GM23248 (cell line): Measurements from ENCODE around the gene BRD3. TPM values are rescaled to one million over a fixed set of nuclear protein-coding genes. Genes with fewer than 3 reads are reported as not detected.

ENCODE experiments used
- DNase-seq: peaks from one replicate; pipeline ENCODE4 v3.0.0-alpha.2; 2015
- H2AFZ ChIP-seq: fragments of 200-600 bp; sonication (generic); 2 replicates; pipeline ENCODE4 v1.6.1; 2016; ENCODE audit warnings: antibody characterized with exemption
- H3F3A ChIP-seq: fragments of 200-600 bp; sonication (generic); 2 replicates; pipeline ENCODE4 v1.6.1; 2016; ENCODE audit warnings: mild to moderate bottlenecking, antibody characterized with exemption, mixed run types; ENCODE audit not compliant: insufficient read depth
- H3K27ac ChIP-seq: fragments of 200-600 bp; sonication (generic); 2 replicates; pipeline ENCODE4 v1.5.1; 2016; ENCODE audit warnings: mild to moderate bottlenecking
- H3K27me3 ChIP-seq: fragments of 200-600 bp; sonication (generic); replicated peaks from 2 replicates; pipeline ENCODE4 v1.6.1; 2016; ENCODE audit warnings: mild to moderate bottlenecking; ENCODE audit not compliant: insufficient read depth
- H3K36me3 ChIP-seq: fragments of 200-600 bp; sonication (generic); 2 replicates; pipeline ENCODE4 v1.6.1; 2016; ENCODE audit warnings: low read depth, mild to moderate bottlenecking
- H3K4me1 ChIP-seq: fragments of 200-600 bp; sonication (generic); 2 replicates; pipeline ENCODE4 v1.6.1; 2016; ENCODE audit warnings: mild to moderate bottlenecking; ENCODE audit not compliant: insufficient read depth
- H3K4me2 ChIP-seq: fragments of 200-600 bp; sonication (generic); one replicate; pipeline ENCODE4 v1.6.1; 2016; ENCODE audit warnings: mild to moderate bottlenecking; ENCODE audit not compliant: unreplicated experiment
- H3K4me3 ChIP-seq: fragments of 200-600 bp; sonication (generic); 2 replicates; pipeline ENCODE4 v1.5.1; 2016; ENCODE audit warnings: mild to moderate bottlenecking
- H3K79me2 ChIP-seq: fragments of 200-600 bp; sonication (generic); 2 replicates; pipeline ENCODE4 v1.6.1; 2016; ENCODE audit warnings: mild to moderate bottlenecking; ENCODE audit not compliant: insufficient read depth
- H3K9ac ChIP-seq: fragments of 200-600 bp; sonication (generic); 2 replicates; pipeline ENCODE4 v1.6.1; 2016; ENCODE audit warnings: mild to moderate bottlenecking
- H3K9me2 ChIP-seq: fragments of 200-600 bp; sonication (generic); 2 replicates; pipeline ENCODE4 v1.6.1; 2016; ENCODE audit warnings: mixed run types, mild to moderate bottlenecking, moderate library complexity; ENCODE audit not compliant: insufficient read depth
- H3K9me3 ChIP-seq: fragments of 200-600 bp; sonication (generic); one replicate; pipeline ENCODE4 v1.6.1; 2017; ENCODE audit warnings: low read depth
- H4K20me1 ChIP-seq: fragments of 200-600 bp; sonication (generic); 2 replicates; pipeline ENCODE4 v1.6.0; 2016; ENCODE audit not compliant: insufficient read depth
- EZH2 ChIP-seq: fragments of 200-600 bp; sonication (generic); IDR thresholded peaks from 2 replicates; pipeline ENCODE4 v1.6.1; 2018; ENCODE audit warnings: antibody characterized with exemption, mild to moderate bottlenecking; ENCODE audit not compliant: insufficient read depth, poor library complexity, severe bottlenecking
- EZH2phosphoT487 ChIP-seq: fragments of 200-600 bp; sonication (generic); IDR thresholded peaks from 2 replicates; pipeline ENCODE4 v1.6.1; 2018; ENCODE audit warnings: antibody characterized with exemption, moderate library complexity, mild to moderate bottlenecking, low read depth; ENCODE audit not compliant: insufficient read depth
- WGBS, 2 experiments: methylation state at CpG; one replicate each; pipeline ENCODE4 v1.1.6; 2015 to 2017; ENCODE audit warnings: low lambda C conversion rate in 2 of 2, low coverage in 1 of 2; ENCODE audit errors: missing lambda C conversion rate in 2 of 2; 5-methylcytosine and 5-hydroxymethylcytosine counted together
- in situ Hi-C: fragments of 300-500 bp; cut with MboI; formaldehyde crosslinking; loops from 2 replicates; pipeline ENCODE4 v1.15.0; 2020
- polyA plus RNA-seq: library from polyadenylated mRNA; unstranded; fragments of >200 nt; fragmentation: Nextera tagmentation; extraction: Ambion mirVana; gene quantifications from 2 replicates; pipeline ENCODE4 v1.2.1, GENCODE V29; 2016
- total RNA-seq: library from RNA; depleted of rRNA; stranded (reverse); fragments of >200 nt; shearing (Covaris generic); gene quantifications from 2 replicates; pipeline ENCODE4 v1.2.3, GENCODE V29; 2014

Gene BRD3
- total and polyA plus RNA-seq, 2 experiments from 2014 or later: 5.5 to 25.6 TPM

GRCh38 chr9:134005381-134005780 is 62.4 kb downstream of the BRD3 start:
- H3K4me2 ChIP-seq: no peak overlapping the region

GRCh38 chr9:134004881-134005280 is 62.9 kb downstream of the BRD3 start:
- DNase-seq: no peak
- Histone ChIP-seq H3K9ac (no peak overlapping the region), H3K36me3 (no peaks in the 10 kb centered on the region), H4K20me1 (no peaks in the 10 kb centered on the region), H3K79me2 (no peaks in the 10 kb centered on the region), H3K27ac (no peak overlapping the region), H3K27me3 (peaks cover 9% of the 10 kb centered on the region), H3K4me3 (no peak overlapping the region), H2AFZ (no peak overlapping the region), H3K9me2 (no peaks in the 10 kb centered on the region), H3K9me3 (no peaks in the 10 kb centered on the region), H3K4me1 (no peaks in the 10 kb centered on the region), H3K4me2 (no peak overlapping the region), H3F3A (no peaks in the 10 kb centered on the region)
- no peak for TF ChIP-seq EZH2
- no peak for TF ChIP-seq EZH2phosphoT487
- WGBS, 2 experiments: 71 to 76% methylated on average over 11 to 14 of the region's 14 CpGs
- in situ Hi-C loops: no loop called here

More at GRCh38 chr9:134005381-134005780, 62.4 kb downstream of the BRD3 start:
- no peak for DNase-seq
- Histone ChIP-seq H3K4me1 (no peaks in the 10 kb centered on the region), H3K9me2 (no peaks in the 10 kb centered on the region), H3K9me3 (no peaks in the 10 kb centered on the region), H3K79me2 (no peaks in the 10 kb centered on the region), H2AFZ (no peak overlapping the region), H3K27ac (no peak overlapping the region), H3K4me3 (no peak overlapping the region), H3K36me3 (no peaks in the 10 kb centered on the region), H3K9ac (no peak overlapping the region), H3K27me3 (peaks cover 9% of the 10 kb centered on the region), H4K20me1 (no peaks in the 10 kb centered on the region), H3F3A (no peaks in the 10 kb centered on the region)
- in situ Hi-C loops: no loop called here
- TF ChIP-seq EZH2phosphoT487 (no peak), EZH2 (no peak)
- 76 to 82% methylated on average over 8 of the region's 8 CpGs for WGBS, 2 experiments

GRCh38 chr9:134004131-134004873 is 63.5 kb downstream of the BRD3 start:
- Histone ChIP-seq H3K9me2 (no peaks in the 10 kb centered on the region), H3K9me3 (no peaks in the 10 kb centered on the region), H3K4me3 (no peak overlapping the region), H3K27ac (no peak overlapping the region), H3K4me1 (no peaks in the 10 kb centered on the region), H3K27me3 (peaks cover 8% of the 10 kb centered on the region), H3K4me2 (no peak overlapping the region), H4K20me1 (no peaks in the 10 kb centered on the region), H3K36me3 (no peaks in the 10 kb centered on the region), H2AFZ (no peak overlapping the region), H3K79me2 (no peaks in the 10 kb centered on the region), H3K9ac (no peak overlapping the region), H3F3A (no peaks in the 10 kb centered on the region)
- in situ Hi-C loops: no loop called here
- DNase-seq: no peak
- WGBS, 2 experiments: 48% methylated on average over 17 to 20 of the region's 20 CpGs
- TF ChIP-seq EZH2phosphoT487 (no peak), EZH2 (no peak)

GRCh38 chr9:134003237-134003636 is 64.6 kb downstream of the BRD3 start:
- no peak overlapping the region for H3K4me3 ChIP-seq
- DNase-seq: no peak
- in situ Hi-C loops: no loop called here
- 31 to 61% methylated on average over 1 to 2 of the region's 2 CpGs for WGBS, 2 experiments
- H3K9me3 ChIP-seq: no peaks in the 10 kb centered on the region
- no peak overlapping the region for H2AFZ ChIP-seq
- no peaks in the 10 kb centered on the region for H3K4me1 ChIP-seq
- no peak overlapping the region for H3K27ac ChIP-seq
- H3F3A ChIP-seq: no peaks in the 10 kb centered on the region
- no peaks in the 10 kb centered on the region for H3K36me3 ChIP-seq
- TF ChIP-seq EZH2phosphoT487: no peak
- no peak for TF ChIP-seq EZH2
- H3K9ac ChIP-seq: no peak overlapping the region
- peaks cover 4% of the 10 kb centered on the region; the same call in 1 of the 2 replicates for H3K27me3 ChIP-seq
- H3K79me2 ChIP-seq: no peaks in the 10 kb centered on the region
- H3K9me2 ChIP-seq: no peaks in the 10 kb centered on the region
- H4K20me1 ChIP-seq: no peaks in the 10 kb centered on the region
- H3K4me2 ChIP-seq: no peak overlapping the region
